HG03521 (cell line): ENCODE results near the gene CHCHD6.

ENCODE experiments used
- ATAC-seq: cut with Tn5 transposase; IDR thresholded peaks from one replicate; pipeline ENCODE4 v1.9.1; 2021; ENCODE audit warnings: mild to moderate bottlenecking, moderate library complexity; ENCODE audit not compliant: unreplicated experiment

CHCHD6 gene

DNA sequence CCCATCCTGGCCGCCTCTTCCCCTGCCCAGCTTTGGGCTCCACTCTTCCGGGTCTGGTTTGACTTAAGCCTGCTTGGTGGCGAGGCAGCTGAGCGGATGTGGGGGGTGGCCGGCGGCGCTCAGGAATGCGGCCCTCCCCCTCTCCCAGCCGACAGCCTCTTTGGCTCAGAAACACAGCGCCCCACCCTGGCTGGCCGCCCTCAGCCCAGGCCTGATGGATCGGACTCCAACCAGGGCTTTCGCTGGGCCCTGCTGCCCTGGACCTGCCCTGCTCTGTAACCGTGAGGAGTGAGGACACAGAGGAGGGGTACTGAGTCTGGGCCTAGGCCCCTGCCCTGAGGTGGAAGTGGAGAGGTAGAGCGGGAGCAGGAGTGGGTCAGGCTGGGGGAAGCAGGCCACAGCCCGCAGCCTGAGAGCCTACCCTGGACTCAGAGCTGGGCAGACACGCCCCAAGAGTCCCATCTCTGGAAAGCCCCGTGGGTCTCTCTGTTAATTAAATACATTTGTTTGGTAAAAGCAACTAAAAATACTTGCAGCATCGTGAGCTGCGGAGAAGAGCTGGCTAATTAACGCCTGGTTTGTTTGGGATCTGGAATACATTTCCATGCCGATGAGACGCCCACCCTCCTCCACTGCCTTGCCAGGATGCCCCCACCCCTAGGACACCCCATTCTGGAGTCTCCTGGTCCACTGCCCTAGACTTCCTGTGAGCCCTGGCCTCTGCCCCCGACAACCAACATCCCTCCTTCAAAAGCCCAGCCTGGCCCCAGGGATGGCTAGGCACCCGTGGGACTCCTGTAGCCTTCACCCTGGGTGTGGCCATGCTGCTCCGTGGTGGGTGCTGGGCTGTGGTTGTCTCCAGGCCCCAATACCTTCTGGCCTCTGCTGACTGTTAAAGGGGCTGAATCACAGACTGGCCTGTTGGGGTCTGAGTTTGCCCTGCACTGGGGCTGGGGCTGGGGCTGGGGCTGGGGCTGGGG lies 298.4 kb downstream of the CHCHD6 start:
- no peak for ATAC-seq

DNA sequence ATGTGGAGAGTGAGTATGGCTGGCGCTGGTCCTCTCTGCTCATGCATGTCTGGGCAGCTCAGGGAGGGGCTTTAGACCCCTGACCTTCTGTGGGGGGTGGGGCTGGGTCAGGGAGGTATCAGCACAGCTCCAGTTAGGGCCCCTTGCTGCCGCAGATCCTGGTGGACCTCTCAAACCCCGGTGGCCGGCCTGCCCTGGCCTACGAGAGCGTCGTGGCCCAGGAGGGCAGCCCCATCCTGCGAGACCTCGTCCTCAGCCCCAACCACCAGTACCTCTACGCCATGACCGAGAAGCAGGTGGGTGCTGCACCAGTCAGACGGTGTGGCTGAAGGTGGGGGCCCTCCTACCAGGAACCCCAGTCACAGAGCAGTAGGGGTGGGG lies 299.1 kb downstream of the CHCHD6 start:
- no peak for ATAC-seq

DNA sequence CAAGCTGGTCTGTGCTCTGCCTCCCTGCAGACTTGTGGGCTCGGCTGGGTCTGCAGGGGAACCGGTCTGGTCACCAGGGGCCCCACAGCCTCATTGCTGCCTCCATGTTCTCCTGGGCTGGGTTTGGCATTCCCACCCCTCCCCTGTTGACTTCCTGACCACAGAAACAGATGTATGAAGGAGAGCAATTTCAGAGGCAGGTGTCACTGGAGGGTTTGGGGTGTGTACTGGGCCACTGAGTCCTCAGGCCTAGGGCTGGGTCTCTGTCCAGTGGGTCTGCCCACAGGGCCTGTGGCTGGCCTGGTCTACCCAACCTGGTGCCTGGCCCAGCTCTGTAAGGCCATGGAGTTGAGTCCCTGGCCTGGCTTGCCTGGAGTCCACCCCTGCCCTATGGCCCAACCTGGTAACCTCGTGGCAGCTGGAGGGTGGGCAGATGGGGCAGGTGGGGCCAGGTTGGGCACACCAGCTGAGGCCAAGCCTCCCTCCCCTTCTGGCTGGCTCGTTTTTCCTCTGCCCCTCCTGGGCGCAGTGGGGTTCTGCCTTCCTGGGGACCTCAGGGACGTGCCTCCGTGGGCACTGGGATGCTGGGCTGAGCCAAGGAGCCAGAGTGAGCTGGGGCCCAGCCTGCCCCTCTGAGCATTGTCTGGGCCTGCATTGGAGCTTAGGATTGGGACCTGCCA lies 299.7 kb downstream of the CHCHD6 start:
- ATAC-seq, result no peak

DNA sequence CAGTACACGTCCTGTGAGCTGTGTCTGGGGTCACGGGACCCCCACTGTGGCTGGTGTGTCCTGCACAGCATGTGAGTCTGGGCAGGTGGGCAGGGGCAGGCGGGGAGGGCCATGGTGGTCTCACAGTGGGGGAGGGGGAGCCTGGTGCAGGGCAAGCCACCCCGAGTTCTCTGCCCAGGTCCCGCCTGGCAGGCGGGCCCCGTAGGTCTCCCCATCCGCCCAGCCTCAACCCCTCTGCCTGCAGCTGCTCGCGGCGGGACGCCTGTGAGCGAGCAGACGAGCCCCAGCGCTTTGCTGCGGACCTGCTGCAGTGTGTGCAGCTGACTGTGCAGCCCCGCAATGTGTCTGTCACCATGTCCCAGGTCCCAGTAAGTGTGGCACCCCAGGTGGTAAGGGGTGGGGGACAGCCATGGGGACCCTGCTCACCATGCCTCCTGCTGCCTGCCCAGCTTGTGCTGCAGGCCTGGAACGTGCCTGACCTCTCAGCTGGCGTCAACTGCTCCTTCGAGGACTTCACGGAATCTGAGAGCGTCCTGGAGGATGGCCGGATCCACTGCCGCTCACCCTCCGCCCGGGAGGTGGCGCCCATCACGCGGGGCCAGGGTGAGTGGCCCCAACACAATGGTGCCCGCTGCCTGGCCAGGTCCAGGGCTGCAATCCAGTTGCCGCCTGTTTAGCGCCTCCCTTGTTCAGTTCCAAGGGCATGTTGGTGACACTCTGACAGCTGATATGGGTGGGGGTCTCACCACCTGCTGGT lies 300.8 kb downstream of the CHCHD6 start:
- no peak for ATAC-seq

DNA sequence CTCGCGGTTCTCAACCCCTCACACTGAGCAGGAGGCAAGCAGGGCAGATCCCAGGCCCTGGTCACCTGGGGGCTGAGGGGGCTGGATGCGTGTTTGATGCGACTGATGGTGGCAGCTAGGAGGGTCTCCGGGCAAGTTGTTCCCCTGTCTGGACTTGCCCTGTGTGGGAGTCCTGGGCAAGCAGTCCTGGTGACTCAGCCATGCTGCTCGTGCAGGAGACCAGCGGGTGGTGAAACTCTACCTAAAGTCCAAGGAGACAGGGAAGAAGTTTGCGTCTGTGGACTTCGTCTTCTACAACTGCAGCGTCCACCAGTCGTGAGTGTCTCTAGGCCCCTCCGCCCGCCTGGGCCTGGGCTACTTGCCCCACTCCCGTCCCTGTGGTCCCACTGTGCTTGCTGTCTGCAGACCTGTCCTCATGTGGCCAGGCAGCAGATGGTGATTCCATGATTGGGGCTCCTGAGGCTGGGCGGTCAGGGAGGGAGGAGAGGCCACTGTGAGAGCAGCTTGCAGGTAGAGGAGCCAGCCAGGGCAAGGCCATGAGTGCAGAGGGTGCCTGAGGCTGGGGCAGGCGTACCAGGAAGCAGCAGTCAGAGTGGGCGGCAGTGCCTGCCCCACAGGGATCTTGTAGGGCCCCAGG lies 301.9 kb downstream of the CHCHD6 start:
- ATAC-seq, result no peak

DNA sequence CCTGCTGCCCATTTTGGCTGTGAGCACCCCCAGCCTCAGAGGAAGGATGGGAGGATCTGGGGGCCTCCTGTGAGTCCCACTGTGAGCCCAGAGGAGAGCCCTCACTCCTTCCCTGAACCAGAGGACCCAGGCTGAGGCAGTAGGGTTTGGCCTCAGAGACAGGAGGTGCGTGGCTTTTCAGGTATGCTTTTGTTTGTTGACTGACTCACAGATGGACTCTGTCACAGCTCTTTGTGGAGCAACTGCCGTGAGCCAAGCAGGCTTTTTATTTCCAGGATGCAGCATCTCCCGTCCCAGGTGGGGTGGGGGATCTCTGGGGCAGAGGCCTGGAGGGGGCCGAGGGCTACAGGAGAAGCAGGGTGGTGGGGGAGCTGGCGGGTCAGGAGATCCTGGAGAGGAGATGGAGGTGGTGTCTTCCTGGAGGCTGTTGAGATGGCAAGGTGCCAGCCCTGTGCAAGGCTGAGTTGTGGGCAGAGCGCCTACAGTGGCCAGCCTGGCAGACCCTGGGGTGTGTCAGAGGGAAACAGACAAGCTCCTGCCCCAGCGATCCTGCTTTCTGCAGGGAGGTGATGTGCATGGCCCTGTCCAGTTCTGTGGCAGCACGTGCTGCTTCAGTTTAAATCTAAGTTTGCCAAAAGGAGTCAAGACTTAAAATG lies 302.9 kb downstream of the CHCHD6 start:
- ATAC-seq, result no peak

DNA sequence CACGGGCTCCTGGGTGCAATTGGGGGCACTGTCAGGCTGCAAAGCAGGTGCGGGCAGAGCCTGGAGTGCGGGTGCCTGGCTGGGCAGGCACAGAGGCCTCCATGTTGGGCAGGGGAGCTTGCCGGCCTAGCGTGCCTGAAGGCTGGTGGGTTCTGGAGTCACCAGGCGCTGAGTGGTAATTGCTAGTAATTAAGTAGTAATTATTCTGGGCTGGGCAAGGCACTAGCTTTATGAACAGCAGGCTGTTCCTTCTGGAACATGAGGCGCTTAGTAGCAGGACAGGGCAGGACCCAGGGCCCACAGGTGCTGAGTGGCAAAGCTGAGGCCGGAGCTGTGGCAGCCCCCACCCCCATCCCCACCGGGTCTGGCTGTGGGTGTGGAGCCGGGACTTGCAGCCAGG lies 304.2 kb downstream of the CHCHD6 start:
- no peak for ATAC-seq

DNA sequence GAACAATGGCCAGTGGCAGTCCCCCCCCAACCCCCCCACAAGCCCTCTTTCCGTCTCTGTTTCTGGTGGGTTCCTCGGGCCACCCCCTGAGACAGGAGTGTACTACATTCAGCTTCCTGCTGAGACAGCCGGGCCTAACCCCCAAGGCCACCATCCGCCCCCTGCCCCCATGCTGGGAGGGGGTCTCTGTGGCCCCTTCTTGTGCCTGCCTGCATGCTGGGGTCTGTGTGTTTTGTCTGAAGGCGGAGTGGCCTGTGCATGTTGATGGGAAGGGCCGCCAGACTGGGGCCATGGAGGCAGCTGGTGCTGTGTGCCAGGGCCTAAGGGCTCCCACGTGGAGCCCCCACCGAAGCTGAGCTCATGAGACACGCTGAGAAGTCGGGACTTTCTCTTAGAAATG lies 305.5 kb downstream of the CHCHD6 start:
- ATAC-seq, result no peak
